ENCODE results near the gene TNC. TPM values are rescaled to one million over a fixed set of nuclear protein-coding genes. Genes with fewer than 3 reads are reported as not detected.

Gene TNC
- total RNA-seq, 2 experiments from 2014 or later, result 0.05 to 0.22 TPM

- CTCF ChIA-PET, result no interaction called here
- H3K36me3 Mint-ChIP-seq (ENCODE audit: low read depth), result no peaks in the 10 kb centered on the region
- DNase-seq (no peak), ATAC-seq (no peak)
- no peak overlapping the region for H3K4me3 Mint-ChIP-seq
- H3K4me1 Mint-ChIP-seq (ENCODE audit: low read depth), result peaks cover 19% of the 10 kb centered on the region
- H3K9me3 Mint-ChIP-seq, result no peaks in the 10 kb centered on the region
- H3K27me3 Mint-ChIP-seq, result peaks cover 27% of the 10 kb centered on the region
- POLR2A ChIA-PET, result no interaction called here
- intact Hi-C loops (cut with micrococcal nuclease), result no loop called here
- TF ChIP-seq, protein P1, sequence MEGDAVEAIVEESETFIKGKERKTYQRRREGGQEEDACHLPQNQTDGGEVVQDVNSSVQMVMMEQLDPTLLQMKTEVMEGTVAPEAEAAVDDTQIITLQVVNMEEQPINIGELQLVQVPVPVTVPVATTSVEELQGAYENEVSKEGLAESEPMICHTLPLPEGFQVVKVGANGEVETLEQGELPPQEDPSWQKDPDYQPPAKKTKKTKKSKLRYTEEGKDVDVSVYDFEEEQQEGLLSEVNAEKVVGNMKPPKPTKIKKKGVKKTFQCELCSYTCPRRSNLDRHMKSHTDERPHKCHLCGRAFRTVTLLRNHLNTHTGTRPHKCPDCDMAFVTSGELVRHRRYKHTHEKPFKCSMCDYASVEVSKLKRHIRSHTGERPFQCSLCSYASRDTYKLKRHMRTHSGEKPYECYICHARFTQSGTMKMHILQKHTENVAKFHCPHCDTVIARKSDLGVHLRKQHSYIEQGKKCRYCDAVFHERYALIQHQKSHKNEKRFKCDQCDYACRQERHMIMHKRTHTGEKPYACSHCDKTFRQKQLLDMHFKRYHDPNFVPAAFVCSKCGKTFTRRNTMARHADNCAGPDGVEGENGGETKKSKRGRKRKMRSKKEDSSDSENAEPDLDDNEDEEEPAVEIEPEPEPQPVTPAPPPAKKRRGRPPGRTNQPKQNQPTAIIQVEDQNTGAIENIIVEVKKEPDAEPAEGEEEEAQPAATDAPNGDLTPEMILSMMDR (IDR thresholded peaks at IDR 0.05), result no peak
- H3K27ac Mint-ChIP-seq, result no peak overlapping the region
Measured at GRCh38 chr9:115046824-115047223, 71.1 kb downstream of the TNC start.

DNA sequence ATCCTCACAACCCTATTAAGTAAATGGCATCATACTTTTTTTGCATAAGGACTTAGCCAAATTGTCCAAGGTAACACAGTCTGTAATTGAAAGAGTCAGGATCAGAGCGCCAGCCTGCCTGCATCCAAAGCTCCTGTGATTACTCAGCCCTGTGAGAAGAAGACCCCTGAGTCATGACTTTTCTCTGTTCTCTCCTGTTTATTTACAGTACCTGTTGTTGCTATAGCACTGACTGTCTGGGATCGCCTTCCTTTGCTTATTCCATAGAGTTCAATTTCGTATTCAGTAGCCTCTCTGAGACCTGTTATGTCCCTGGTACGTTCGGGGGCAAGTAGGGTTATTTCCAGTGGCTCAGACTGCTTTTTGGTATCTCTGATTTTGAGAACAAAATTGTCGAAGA is 71.8 kb downstream of the TNC start:
- H3K4me3 Mint-ChIP-seq, result no peak overlapping the region
- H3K27ac Mint-ChIP-seq, result no peak overlapping the region
- H3K27me3 Mint-ChIP-seq, result peaks cover 26% of the 10 kb centered on the region
- DNase-seq (no peak), ATAC-seq (no peak)
- intact Hi-C loops (cut with micrococcal nuclease), result no loop called here
- TF ChIP-seq, protein P1 (IDR thresholded peaks at IDR 0.05), result no peak
- H3K36me3 Mint-ChIP-seq (ENCODE audit: low read depth), result no peaks in the 10 kb centered on the region
- POLR2A ChIA-PET, result interaction anchor here (0.6 to 0.8 kb wide), 2 partner anchors 11 to 13 kb away, joined by 3 read pairs; no protein-coding TSS in a partner anchor
- CTCF ChIA-PET, result no interaction called here
- no peaks in the 10 kb centered on the region for H3K9me3 Mint-ChIP-seq
- H3K4me1 Mint-ChIP-seq (ENCODE audit: low read depth), result peaks cover 23% of the 10 kb centered on the region

- Mint-ChIP-seq H3K9me3 (no peaks in the 10 kb centered on the region), H3K4me3 (no peak overlapping the region), H3K27me3 (peaks cover 19% of the 10 kb centered on the region), H3K36me3 (ENCODE audit: low read depth) (no peaks in the 10 kb centered on the region), H3K4me1 (ENCODE audit: low read depth) (peaks cover 27% of the 10 kb centered on the region), H3K27ac (no peak overlapping the region)
- ChIA-PET POLR2A (interaction anchor here (0.7 kb wide), 1 partner anchor 113 kb away, joined by 3 read pairs; no protein-coding TSS in a partner anchor), CTCF (interaction anchor here (1.5 kb wide), 1 partner anchor 29 kb away, joined by 3 read pairs; no protein-coding TSS in a partner anchor)
- ATAC-seq (no peak), DNase-seq (no peak)
- intact Hi-C loops (cut with micrococcal nuclease), result no loop called here
- TF ChIP-seq, protein P1 (IDR thresholded peaks at IDR 0.05), result no peak
Measured at GRCh38 chr9:115043632-115044031, 74.3 kb downstream of the TNC start.

DNA sequence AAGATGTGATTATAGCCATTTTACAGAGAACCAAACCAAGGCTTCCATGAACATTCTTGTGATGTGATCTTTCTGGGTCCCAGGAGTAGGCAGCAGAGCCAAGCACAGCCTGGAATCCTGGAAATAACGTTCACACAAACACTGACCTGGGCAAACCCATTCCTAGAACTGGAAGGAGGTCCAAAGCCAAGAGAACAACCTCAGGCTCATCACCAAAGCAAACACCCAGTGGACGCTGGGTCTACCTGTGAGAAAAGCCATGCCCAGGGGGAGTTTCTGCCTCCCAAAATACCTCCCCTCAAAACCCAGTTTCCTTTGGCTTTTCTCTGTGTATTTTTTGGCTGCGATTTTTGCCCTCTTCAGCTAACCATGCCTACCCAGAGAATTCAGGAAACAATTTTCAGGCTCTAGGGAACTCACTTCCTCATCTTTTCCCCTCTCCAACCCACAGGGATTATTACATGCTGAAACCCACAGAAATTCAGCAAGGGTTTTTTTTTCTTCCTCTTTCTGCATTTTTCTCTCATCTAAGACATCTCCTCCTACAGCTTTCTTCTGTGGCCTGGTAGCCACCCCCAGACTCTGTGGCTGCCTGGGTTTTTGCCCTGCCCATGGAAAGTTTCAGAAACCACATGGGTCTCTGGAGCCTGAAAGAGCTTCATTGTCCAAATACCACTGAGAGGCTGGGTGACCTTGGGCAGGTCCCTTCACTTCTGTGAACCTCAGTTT is 75.0 kb downstream of the TNC start:
- H3K4me3 Mint-ChIP-seq, result no peak overlapping the region
- ChIA-PET CTCF (interaction anchor here (0.6 to 1.5 kb wide), 2 partner anchors 28 to 96 kb away, joined by 3 to 4 read pairs; no protein-coding TSS in a partner anchor), POLR2A (interaction anchor here (0.7 kb wide), 1 partner anchor 112 kb away, joined by 3 read pairs; no protein-coding TSS in a partner anchor)
- TF ChIP-seq, protein P1 (IDR thresholded peaks at IDR 0.05), result no peak
- peaks cover 27% of the 10 kb centered on the region for H3K4me1 Mint-ChIP-seq (ENCODE audit: low read depth)
- peak overlapping the region; percentile 49 for H3K27ac Mint-ChIP-seq
- H3K9me3 Mint-ChIP-seq, result no peaks in the 10 kb centered on the region
- no peaks in the 10 kb centered on the region for H3K36me3 Mint-ChIP-seq (ENCODE audit: low read depth)
- ATAC-seq (peak; percentile 79), DNase-seq (peak; percentile 68)
- H3K27me3 Mint-ChIP-seq, result peaks cover 15% of the 10 kb centered on the region
- intact Hi-C loops (cut with micrococcal nuclease), result no loop called here

- CTCF ChIA-PET, result interaction anchor here (0.7 to 1.7 kb wide), 5 partner anchors 10 to 386 kb away, joined by 3 to 5 read pairs (median 3); no protein-coding TSS in a partner anchor
Measured at GRCh38 chr9:115039516-115040120, 78.3 kb downstream of the TNC start.

More at GRCh38 chr9:115039516-115040120, 78.3 kb downstream of the TNC start:
- Mint-ChIP-seq H3K27me3 (peaks cover 3% of the 10 kb centered on the region), H3K27ac (no peak overlapping the region), H3K4me1 (ENCODE audit: low read depth) (peaks cover 53% of the 10 kb centered on the region), H3K4me3 (no peak overlapping the region), H3K36me3 (ENCODE audit: low read depth) (no peaks in the 10 kb centered on the region), H3K9me3 (no peaks in the 10 kb centered on the region)
- POLR2A ChIA-PET, result interaction anchor here (0.8 kb wide), 1 partner anchor 383 kb away, joined by 3 read pairs; no protein-coding TSS in a partner anchor
- intact Hi-C loops (cut with micrococcal nuclease), result no loop called here
- TF ChIP-seq, protein P1 (IDR thresholded peaks at IDR 0.05), result no peak
- ATAC-seq, result no peak
- DNase-seq, result no peak

Data from activated CD8-positive, alpha-beta T cell treated with anti-CD3 and anti-CD28 coated beads for 36 hours (primary cell).